ENCODE data around the gene TTYH2. TPM values are rescaled to one million over a fixed set of nuclear protein-coding genes. Genes with fewer than 3 reads are reported as not detected.

TTYH2 gene
- total RNA-seq, 1 experiment from 2014 or later: 0.12 TPM

- Mint-ChIP-seq H3K27ac (ENCODE audit: low read depth, unreplicated experiment) (no peak overlapping the region), H3K4me1 (ENCODE audit: insufficient read depth, unreplicated experiment) (peaks cover 6% of the 10 kb centered on the region), H3K27me3 (ENCODE audit: insufficient read depth, unreplicated experiment) (peaks cover 21% of the 10 kb centered on the region), H3K4me3 (ENCODE audit: unreplicated experiment) (no peak overlapping the region), H3K36me3 (ENCODE audit: insufficient read depth, unreplicated experiment) (peaks cover 6% of the 10 kb centered on the region), H3K9me3 (ENCODE audit: unreplicated experiment) (no peaks in the 10 kb centered on the region)
- ChIA-PET CTCF (interaction anchor here (0.7 to 1.0 kb wide), 5 partner anchors 11 to 493 kb away, joined by 3 read pairs; partner anchors contain the start of gene BTBD17), POLR2A (no interaction called here)
- intact Hi-C loops (cut with micrococcal nuclease): no loop called here
- no peak for TF ChIP-seq CTCF (IDR thresholded peaks at IDR 0.05; ENCODE audit: unreplicated experiment)
- no TSS peak for BruUV-seq (replicated peaks)
- DNase-seq (ENCODE audit: unreplicated experiment): peak; percentile 13
Observed at GRCh38 chr17:74297941-74298340, 84.6 kb downstream of the TTYH2 start.

GRCh38 chr17:74298778-74299177 lies 85.4 kb downstream of the TTYH2 start:
- ChIA-PET CTCF (interaction anchor here (0.6 to 2.6 kb wide), 8 partner anchors 11 to 492 kb away, joined by 3 to 7 read pairs (median 3); partner anchors contain the start of gene BTBD17), POLR2A (no interaction called here)
- peaks cover 6% of the 10 kb centered on the region for H3K36me3 Mint-ChIP-seq (ENCODE audit: insufficient read depth, unreplicated experiment)
- no TSS peak for BruUV-seq (replicated peaks)
- peaks cover 6% of the 10 kb centered on the region for H3K4me1 Mint-ChIP-seq (ENCODE audit: insufficient read depth, unreplicated experiment)
- no peak overlapping the region for H3K4me3 Mint-ChIP-seq (ENCODE audit: unreplicated experiment)
- DNase-seq (ENCODE audit: unreplicated experiment): no peak
- H3K9me3 Mint-ChIP-seq (ENCODE audit: unreplicated experiment): no peaks in the 10 kb centered on the region
- intact Hi-C loops (cut with micrococcal nuclease): no loop called here
- no peak overlapping the region for H3K27ac Mint-ChIP-seq (ENCODE audit: low read depth, unreplicated experiment)
- H3K27me3 Mint-ChIP-seq (ENCODE audit: insufficient read depth, unreplicated experiment): peaks cover 21% of the 10 kb centered on the region
- TF ChIP-seq CTCF (IDR thresholded peaks at IDR 0.05; ENCODE audit: unreplicated experiment): no peak

- CTCF ChIA-PET: interaction anchor here (0.6 to 2.6 kb wide), 7 partner anchors 12 to 474 kb away, joined by 3 to 7 read pairs (median 3); partner anchors contain the start of gene BTBD17
- no peak overlapping the region for H3K4me3 Mint-ChIP-seq (ENCODE audit: unreplicated experiment)
- intact Hi-C loops (cut with micrococcal nuclease): no loop called here
- H3K9me3 Mint-ChIP-seq (ENCODE audit: unreplicated experiment): no peaks in the 10 kb centered on the region
- no peak overlapping the region for H3K27ac Mint-ChIP-seq (ENCODE audit: low read depth, unreplicated experiment)
- DNase-seq (ENCODE audit: unreplicated experiment): no peak
- peaks cover 21% of the 10 kb centered on the region for H3K27me3 Mint-ChIP-seq (ENCODE audit: insufficient read depth, unreplicated experiment)
- no peak for TF ChIP-seq CTCF (IDR thresholded peaks at IDR 0.05; ENCODE audit: unreplicated experiment)
- H3K4me1 Mint-ChIP-seq (ENCODE audit: insufficient read depth, unreplicated experiment): peaks cover 6% of the 10 kb centered on the region
- POLR2A ChIA-PET: interaction anchor here (0.7 kb wide), 1 partner anchor 288 kb away, joined by 3 read pairs; no protein-coding TSS in a partner anchor
- no TSS peak for BruUV-seq (replicated peaks)
- H3K36me3 Mint-ChIP-seq (ENCODE audit: insufficient read depth, unreplicated experiment): peaks cover 6% of the 10 kb centered on the region
Observed at GRCh38 chr17:74299226-74300009, 86.0 kb downstream of the TTYH2 start.

- intact Hi-C loops (cut with micrococcal nuclease): no loop called here
- no TSS peak for BruUV-seq (replicated peaks)
- H3K9me3 Mint-ChIP-seq (ENCODE audit: unreplicated experiment): no peaks in the 10 kb centered on the region
- no peak for TF ChIP-seq CTCF (IDR thresholded peaks at IDR 0.05; ENCODE audit: unreplicated experiment)
- H3K36me3 Mint-ChIP-seq (ENCODE audit: insufficient read depth, unreplicated experiment): no peaks in the 10 kb centered on the region
- CTCF ChIA-PET: interaction anchor here (0.6 to 2.9 kb wide), 4 partner anchors 20 to 134 kb away, joined by 4 to 10 read pairs (median 4); partner anchors contain the start of gene GPR142
- DNase-seq (ENCODE audit: unreplicated experiment): peak; percentile 6
- H3K27me3 Mint-ChIP-seq (ENCODE audit: insufficient read depth, unreplicated experiment): peaks cover 34% of the 10 kb centered on the region
- H3K27ac Mint-ChIP-seq (ENCODE audit: low read depth, unreplicated experiment): no peak overlapping the region
- H3K4me1 Mint-ChIP-seq (ENCODE audit: insufficient read depth, unreplicated experiment): peaks cover 6% of the 10 kb centered on the region
- no peak overlapping the region for H3K4me3 Mint-ChIP-seq (ENCODE audit: unreplicated experiment)
- POLR2A ChIA-PET: interaction anchor here (0.7 kb wide), 1 partner anchor 901 kb away, joined by 4 read pairs; no protein-coding TSS in a partner anchor
Observed at GRCh38 chr17:74303305-74303704, 89.9 kb downstream of the TTYH2 start.
